ENCODE data around the gene SLC2A14.
"Not testable (repeated sequence)": the region's sequence is repeated elsewhere in the genome, so short reads cannot be mapped to it uniquely, and the experiment has no call there.

Gene SLC2A14

GRCh38 chr12:7872566-7873319, at the start of gene SLC2A14:
TSS of gene SLC2A14 (minus strand) at chr12:7872915. CDS start at chr12:7869880, 3,035 bp downstream.
- no peak for DNase-seq
- in situ Hi-C loops (cut with HindIII; ENCODE audit: low pct_ligation_motif_present, low pct_unique_long_range_greater_than_20kb, low sequenced_read_pairs) = no loop called here

- in situ Hi-C loops (cut with HindIII; ENCODE audit: low pct_ligation_motif_present, low pct_unique_long_range_greater_than_20kb, low sequenced_read_pairs) = not testable (repeated sequence)
Measured at GRCh38 chr12:7921181-7921580, 48.5 kb upstream of the SLC2A14 start.

GRCh38 chr12:7918268-7918590, 45.5 kb upstream of the SLC2A14 start:
- in situ Hi-C loops (cut with HindIII; ENCODE audit: low pct_ligation_motif_present, low pct_unique_long_range_greater_than_20kb, low sequenced_read_pairs); DNase-seq: not testable (repeated sequence)

More at GRCh38 chr12:7921181-7921580, 48.5 kb upstream of the SLC2A14 start:
- not testable (repeated sequence) for DNase-seq

- in situ Hi-C loops (cut with HindIII; ENCODE audit: low pct_ligation_motif_present, low pct_unique_long_range_greater_than_20kb, low sequenced_read_pairs) = no loop called here
- no peak for DNase-seq
Measured at GRCh38 chr12:7917392-7918267, 44.9 kb upstream of the SLC2A14 start.

- in situ Hi-C loops (cut with HindIII; ENCODE audit: low pct_ligation_motif_present, low pct_unique_long_range_greater_than_20kb, low sequenced_read_pairs) = no loop called here
- no peak for DNase-seq
Measured at GRCh38 chr12:7916936-7917335, 44.2 kb upstream of the SLC2A14 start.

GRCh38 chr12:7915661-7916403, 43.1 kb upstream of the SLC2A14 start:
- in situ Hi-C loops (cut with HindIII; ENCODE audit: low pct_ligation_motif_present, low pct_unique_long_range_greater_than_20kb, low sequenced_read_pairs) = no loop called here
- DNase-seq = no peak

- in situ Hi-C loops (cut with HindIII; ENCODE audit: low pct_ligation_motif_present, low pct_unique_long_range_greater_than_20kb, low sequenced_read_pairs); DNase-seq: not testable (repeated sequence)
Measured at GRCh38 chr12:7910106-7910505, 37.4 kb upstream of the SLC2A14 start.

GRCh38 chr12:7907009-7907408, 34.3 kb upstream of the SLC2A14 start:
- in situ Hi-C loops (cut with HindIII; ENCODE audit: low pct_ligation_motif_present, low pct_unique_long_range_greater_than_20kb, low sequenced_read_pairs) = no loop called here
- DNase-seq = peak; percentile 81

- in situ Hi-C loops (cut with HindIII; ENCODE audit: low pct_ligation_motif_present, low pct_unique_long_range_greater_than_20kb, low sequenced_read_pairs) = not testable (repeated sequence)
- peak; percentile 24 for DNase-seq
Measured at GRCh38 chr12:7906303-7906702, 33.6 kb upstream of the SLC2A14 start.

- DNase-seq; in situ Hi-C loops (cut with HindIII; ENCODE audit: low pct_ligation_motif_present, low pct_unique_long_range_greater_than_20kb, low sequenced_read_pairs): not testable (repeated sequence)
Measured at GRCh38 chr12:7905600-7906125, 32.9 kb upstream of the SLC2A14 start.

- in situ Hi-C loops (cut with HindIII; ENCODE audit: low pct_ligation_motif_present, low pct_unique_long_range_greater_than_20kb, low sequenced_read_pairs) = no loop called here
- no peak for DNase-seq
Measured at GRCh38 chr12:7905071-7905470, 32.4 kb upstream of the SLC2A14 start.

- in situ Hi-C loops (cut with HindIII; ENCODE audit: low pct_ligation_motif_present, low pct_unique_long_range_greater_than_20kb, low sequenced_read_pairs) = not testable (repeated sequence)
Measured at GRCh38 chr12:7902416-7902815, 29.7 kb upstream of the SLC2A14 start.

GRCh38 chr12:7899755-7900154, 27.0 kb upstream of the SLC2A14 start:
- in situ Hi-C loops (cut with HindIII; ENCODE audit: low pct_ligation_motif_present, low pct_unique_long_range_greater_than_20kb, low sequenced_read_pairs) = no loop called here
- no peak for DNase-seq

More at GRCh38 chr12:7902416-7902815, 29.7 kb upstream of the SLC2A14 start:
- not testable (repeated sequence) for DNase-seq

- in situ Hi-C loops (cut with HindIII; ENCODE audit: low pct_ligation_motif_present, low pct_unique_long_range_greater_than_20kb, low sequenced_read_pairs); DNase-seq: not testable (repeated sequence)
Measured at GRCh38 chr12:7896726-7897125, 24.0 kb upstream of the SLC2A14 start.

GRCh38 chr12:7892186-7892980, 19.7 kb upstream of the SLC2A14 start:
- no peak for DNase-seq
- in situ Hi-C loops (cut with HindIII; ENCODE audit: low pct_ligation_motif_present, low pct_unique_long_range_greater_than_20kb, low sequenced_read_pairs) = no loop called here

GRCh38 chr12:7884689-7885088, 12.0 kb upstream of the SLC2A14 start:
- no peak for DNase-seq
- in situ Hi-C loops (cut with HindIII; ENCODE audit: low pct_ligation_motif_present, low pct_unique_long_range_greater_than_20kb, low sequenced_read_pairs) = no loop called here

- in situ Hi-C loops (cut with HindIII; ENCODE audit: low pct_ligation_motif_present, low pct_unique_long_range_greater_than_20kb, low sequenced_read_pairs); DNase-seq: not testable (repeated sequence)
Measured at GRCh38 chr12:7881736-7882120, 9.0 kb upstream of the SLC2A14 start.
